Measurements from ENCODE around the gene LMAN1L. TPM values are rescaled to one million over a fixed set of nuclear protein-coding genes. Genes with fewer than 3 reads are reported as not detected.

LMAN1L gene
- total RNA-seq, 8 experiments from 2014 or later: 0.08 to 1.8 (median 0.32) TPM; not detected in 1

GRCh38 chr15:74840851-74841775 lies 28.5 kb downstream of the LMAN1L start:
- Histone ChIP-seq H3K4me3 (no peak overlapping the region), H3K4me1 (replicated peaks in 1 of 2) (peaks cover 17% of the 10 kb centered on the region in 2 donors), H3K27ac (no peak overlapping the region)
- in situ Hi-C loops (cut with MboI; ENCODE audit: low pct_unique_long_range_greater_than_20kb in 2 of 9, low sequenced_read_pairs in 9 of 9, unreplicated experiment in 9 of 9): no loop called here
- WGBS, 10 experiments: 67 to 100% (median 88%) methylated on average over 1 to 6 of the region's 9 CpGs; no CpG with 5 or more reads in 7 of the 10 experiments
- ATAC-seq (replicated peaks in 6 of 8): no peak

GRCh38 chr15:74841891-74842373 lies 29.3 kb downstream of the LMAN1L start:
- H3K4me1 ChIP-seq (replicated peaks in 1 of 2): peaks cover 17% of the 10 kb centered on the region in 2 donors
- peak overlapping the region; percentile 65 to 94 (median 85) for H3K4me3 ChIP-seq
- 60 to 86% methylated on average over 2 to 7 of the region's 14 CpGs; no CpG with 5 or more reads in 8 of the 10 experiments for WGBS, 10 experiments
- ATAC-seq (replicated peaks in 6 of 8): no peak
- in situ Hi-C loops (cut with MboI; ENCODE audit: low pct_unique_long_range_greater_than_20kb in 2 of 9, low sequenced_read_pairs in 9 of 9, unreplicated experiment in 9 of 9): no loop called here
- H3K27ac ChIP-seq: peak overlapping the region in 1 of 2 donors; percentile 86

GRCh38 chr15:74842581-74843444 lies 30.2 kb downstream of the LMAN1L start, which contains the start of gene ULK3:
Gene ULK3 (minus strand): TSS chr15:74843156. CDS start chr15:74843105, 51 bp downstream.
- Histone ChIP-seq H3K27ac (peak within 1 kb of the TSS; percentile 72 to 86), H3K4me3 (peak within 1 kb of the TSS; percentile 65 to 94 (median 85)), H3K4me1 (replicated peaks in 1 of 2) (peaks cover 17% of the 10 kb centered on the region in 2 donors)
- whole genome bisulfite sequencing, 10 experiments: 0 to 1% (median 0%) methylated on average over 1 to 21 of the region's 84 CpGs; no CpG with 5 or more reads in 6 of the 10 experiments
- ATAC-seq (replicated peaks in 6 of 8): peak; percentile 85 to 93 (median 91)
- in situ Hi-C loops (cut with MboI; ENCODE audit: low pct_unique_long_range_greater_than_20kb in 2 of 9, low sequenced_read_pairs in 9 of 9, unreplicated experiment in 9 of 9): no loop called here

- in situ Hi-C loops (cut with MboI; ENCODE audit: low pct_unique_long_range_greater_than_20kb in 2 of 9, low sequenced_read_pairs in 9 of 9, unreplicated experiment in 9 of 9): no loop called here
- WGBS, 10 experiments: 0 to 100% (median 72%) methylated on average over 1 to 9 of the region's 18 CpGs; no CpG with 5 or more reads in 3 of the 10 experiments
- ATAC-seq (replicated peaks in 6 of 8): no peak
- Histone ChIP-seq H3K4me3 (peak overlapping the region; percentile 65 to 94 (median 85)), H3K27ac (peak overlapping the region; percentile 72 to 86), H3K4me1 (replicated peaks in 1 of 2) (peaks cover 17% of the 10 kb centered on the region in 2 donors)
These were observed 30.8 kb downstream of the LMAN1L start for GRCh38 chr15:74843445-74843828.

DNA sequence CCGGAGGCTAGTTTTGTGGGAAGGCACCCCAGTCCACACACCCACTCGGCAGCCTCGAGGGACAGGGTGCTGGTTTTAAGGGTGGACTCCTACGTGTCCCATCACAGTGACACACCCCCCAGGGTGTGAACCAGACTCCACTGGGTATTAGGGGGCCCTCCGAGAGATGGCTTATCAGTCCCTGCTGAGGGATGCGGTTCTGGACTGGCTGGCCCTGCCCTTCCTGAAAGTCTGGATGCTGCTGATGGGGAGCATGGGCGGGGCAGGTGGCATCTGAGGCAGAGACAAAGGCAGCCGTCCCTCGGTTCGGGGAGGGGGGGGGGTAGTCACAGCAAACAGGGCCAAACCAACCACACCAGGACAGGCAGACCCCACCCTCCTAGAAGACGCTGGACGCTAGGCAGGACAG lies 31.3 kb downstream of the LMAN1L start:
- in situ Hi-C loops (cut with MboI; ENCODE audit: low pct_unique_long_range_greater_than_20kb in 2 of 9, low sequenced_read_pairs in 9 of 9, unreplicated experiment in 9 of 9): no loop called here
- no peak for ATAC-seq (replicated peaks in 6 of 8)
- Histone ChIP-seq H3K4me3 (peak overlapping the region in 3 of 5 donors; percentile 77 to 94 (median 85)), H3K4me1 (replicated peaks in 1 of 2) (peaks cover 17% of the 10 kb centered on the region in 2 donors), H3K27ac (peak overlapping the region; percentile 72 to 86)
- 20 to 90% (median 43%) methylated on average over 1 to 3 of the region's 12 CpGs; no CpG with 5 or more reads in 5 of the 10 experiments for WGBS, 10 experiments

GRCh38 chr15:74844319-74845207 lies 31.9 kb downstream of the LMAN1L start:
- ATAC-seq (replicated peaks in 6 of 8): no peak
- 45 to 100% (median 83%) methylated on average over 1 to 4 of the region's 12 CpGs; no CpG with 5 or more reads in 3 of the 10 experiments for WGBS, 10 experiments
- Histone ChIP-seq H3K4me3 (no peak overlapping the region), H3K4me1 (replicated peaks in 1 of 2) (peaks cover 17% of the 10 kb centered on the region in 2 donors), H3K27ac (no peak overlapping the region)
- in situ Hi-C loops (cut with MboI; ENCODE audit: low pct_unique_long_range_greater_than_20kb in 2 of 9, low sequenced_read_pairs in 9 of 9, unreplicated experiment in 9 of 9): no loop called here

DNA sequence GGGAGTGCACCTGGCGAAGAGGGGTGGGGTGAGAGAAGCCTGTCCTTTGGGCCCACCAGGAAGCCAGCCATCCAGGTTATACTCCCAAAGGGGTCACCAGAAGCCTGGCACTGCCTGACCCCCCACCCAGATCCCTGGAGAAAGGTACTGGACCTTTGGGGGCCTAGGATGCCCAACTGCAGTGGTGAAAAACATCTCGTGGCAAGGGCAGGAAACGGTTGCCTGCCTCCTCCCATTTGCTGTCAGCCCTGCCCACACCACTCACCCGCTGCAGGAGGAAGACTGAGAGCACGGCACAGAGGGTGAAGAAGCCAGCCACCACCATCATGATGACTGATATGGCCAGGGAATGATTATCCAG lies 32.6 kb downstream of the LMAN1L start:
- in situ Hi-C loops (cut with MboI; ENCODE audit: low pct_unique_long_range_greater_than_20kb in 2 of 9, low sequenced_read_pairs in 9 of 9, unreplicated experiment in 9 of 9): no loop called here
- Histone ChIP-seq H3K27ac (no peak overlapping the region), H3K4me3 (no peak overlapping the region), H3K4me1 (replicated peaks in 1 of 2) (peaks cover 17% of the 10 kb centered on the region in 2 donors)
- WGBS, 10 experiments: 80 to 100% methylated on average over 1 of the region's 5 CpGs; no CpG with 5 or more reads in 8 of the 10 experiments
- no peak for ATAC-seq (replicated peaks in 6 of 8)

GRCh38 chr15:74845581-74845980 lies 32.9 kb downstream of the LMAN1L start:
- no peak for ATAC-seq (replicated peaks in 6 of 8)
- H3K4me3 ChIP-seq: no peak overlapping the region
- 40 to 100% (median 95%) methylated on average over 1 to 3 of the region's 4 CpGs; no CpG with 5 or more reads in 6 of the 10 experiments for WGBS, 10 experiments
- H3K4me1 ChIP-seq (replicated peaks in 1 of 2): peaks cover 17% of the 10 kb centered on the region in 2 donors
- no peak overlapping the region for H3K27ac ChIP-seq
- in situ Hi-C loops (cut with MboI; ENCODE audit: low pct_unique_long_range_greater_than_20kb in 2 of 9, low sequenced_read_pairs in 9 of 9, unreplicated experiment in 9 of 9): no loop called here

- peaks cover 9 to 11% of the 10 kb centered on the region in 2 donors for H3K4me1 ChIP-seq (replicated peaks in 1 of 2)
- no peak for ATAC-seq (replicated peaks in 6 of 8)
- 67 to 100% (median 100%) methylated on average over 1 to 2 of the region's 3 CpGs; no CpG with 5 or more reads in 2 of the 10 experiments for WGBS, 10 experiments
- in situ Hi-C loops (cut with MboI; ENCODE audit: low pct_unique_long_range_greater_than_20kb in 2 of 9, low sequenced_read_pairs in 9 of 9, unreplicated experiment in 9 of 9): no loop called here
- no peak overlapping the region for H3K4me3 ChIP-seq
- H3K27ac ChIP-seq: no peak overlapping the region
These were observed 34.8 kb downstream of the LMAN1L start for GRCh38 chr15:74847432-74847831.

DNA sequence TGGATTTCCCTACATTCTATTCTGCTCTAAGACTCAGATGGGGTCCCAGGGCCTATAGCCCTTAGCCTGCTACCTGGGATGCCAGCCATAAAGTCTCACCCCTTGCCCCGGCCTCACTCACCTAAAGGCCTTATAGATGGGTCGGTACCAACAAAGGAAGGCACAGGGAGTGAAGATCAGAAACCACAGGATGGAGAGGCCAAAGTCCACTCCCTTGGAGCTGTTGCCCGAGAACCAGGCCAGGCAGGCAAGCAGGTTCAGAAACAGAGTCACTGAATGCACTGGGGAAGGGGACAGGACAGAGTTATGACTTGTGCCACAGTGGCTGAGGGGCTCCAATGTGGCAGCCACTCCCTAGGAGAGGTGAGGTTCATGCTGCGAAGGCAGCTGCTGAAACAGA lies 37.8 kb downstream of the LMAN1L start:
- no peak overlapping the region for H3K4me3 ChIP-seq
- H3K4me1 ChIP-seq (replicated peaks in 1 of 2): no peaks in the 10 kb centered on the region
- 95 to 100% (median 100%) methylated on average over 2 to 4 of the region's 4 CpGs; no CpG with 5 or more reads in 6 of the 10 experiments for WGBS, 10 experiments
- H3K27ac ChIP-seq: no peak overlapping the region
- ATAC-seq (replicated peaks in 6 of 8): no peak
- in situ Hi-C loops (cut with MboI; ENCODE audit: low pct_unique_long_range_greater_than_20kb in 2 of 9, low sequenced_read_pairs in 9 of 9, unreplicated experiment in 9 of 9): no loop called here

DNA sequence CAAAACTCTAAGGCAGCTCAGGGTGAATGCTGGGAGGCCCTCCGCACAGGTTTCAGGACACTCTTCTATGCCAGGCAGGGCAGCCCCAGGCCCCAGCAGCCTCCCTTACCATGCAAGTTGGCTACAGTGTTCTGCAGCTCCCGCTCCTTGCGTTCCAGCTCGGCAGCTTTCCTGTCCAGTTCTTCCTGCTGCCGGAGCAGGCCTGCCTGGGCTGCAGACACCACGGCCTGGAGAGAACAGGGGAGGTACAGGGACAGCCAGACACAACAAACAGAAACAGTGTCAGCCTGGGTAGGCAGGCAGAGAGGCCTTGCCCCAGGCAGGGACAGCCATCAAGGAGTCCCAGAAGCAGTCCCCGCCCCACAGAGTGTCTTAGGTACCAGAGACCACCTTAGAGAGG lies 39.3 kb downstream of the LMAN1L start:
- WGBS, 10 experiments: 80 to 100% (median 90%) methylated on average over 2 to 5 of the region's 7 CpGs; no CpG with 5 or more reads in 4 of the 10 experiments
- ATAC-seq (replicated peaks in 6 of 8): no peak

More for the DNA sequence above, 39.3 kb downstream of the LMAN1L start:
- Histone ChIP-seq H3K4me3 (no peak overlapping the region), H3K27ac (no peak overlapping the region), H3K4me1 (replicated peaks in 1 of 2) (no peaks in the 10 kb centered on the region)
- in situ Hi-C loops (cut with MboI; ENCODE audit: low pct_unique_long_range_greater_than_20kb in 2 of 9, low sequenced_read_pairs in 9 of 9, unreplicated experiment in 9 of 9): no loop called here

Data from motor neuron (in vitro differentiated cells).